CD4-positive, alpha-beta memory T cell (primary cell): ENCODE data around the gene AK8. TPM values are rescaled to one million over a fixed set of nuclear protein-coding genes. Genes with fewer than 3 reads are reported as not detected.

Source experiments
- CTCF ChIA-PET: fragments of 350-600 bp; sonication (Branson Sonifier 250); formaldehyde crosslinking; loops from one replicate; lab custom pipeline; 2021; ENCODE audit warnings: inconsistent platforms; ENCODE audit not compliant: partially characterized antibody; lab: Charles Lee
- POLR2A ChIA-PET: fragments of 350-600 bp; sonication (Branson Sonifier 250); formaldehyde crosslinking; loops from one replicate; lab custom pipeline; 2021; ENCODE audit not compliant: partially characterized antibody; lab: Charles Lee
- DNase-seq, 5 donors: peaks; one replicate each; pipeline versions ENCODE4 v3.0.0 to v3.0.0-alpha.2; 2020 to 2022; ENCODE audit warnings: mixed read lengths in 1 of 5
- H3K27ac ChIP-seq: one replicate; pipeline ENCODE4 v1.7.0; 2013; ENCODE audit warnings: low read depth, low read length
- H3K27me3 ChIP-seq: 2 replicates; pipeline ENCODE4 v1.7.0; 2013; ENCODE audit warnings: mild to moderate bottlenecking, low read length, moderate library complexity; ENCODE audit not compliant: insufficient read depth
- H3K36me3 ChIP-seq: 2 replicates; pipeline ENCODE4 v1.7.0; 2013; ENCODE audit warnings: mild to moderate bottlenecking, low read length, moderate library complexity; ENCODE audit not compliant: insufficient read depth
- H3K4me1 ChIP-seq: 2 replicates; pipeline ENCODE4 v1.7.0; 2013; ENCODE audit warnings: mild to moderate bottlenecking, low read length, moderate library complexity; ENCODE audit not compliant: insufficient read depth
- H3K4me3 ChIP-seq, 2 donors: one replicate each; pipeline ENCODE4 v1.7.0; 2013; ENCODE audit warnings: low read length in 2 of 2, mild to moderate bottlenecking in 1 of 2
- H3K9me3 ChIP-seq, 2 donors: one replicate each; pipeline ENCODE4 v1.7.0; 2013; ENCODE audit warnings: low read length in 2 of 2, control low read depth in 1 of 2; ENCODE audit not compliant: control insufficient read depth in 1 of 2
- H3K27ac Mint-ChIP-seq, 7 donors: one replicate each; pipeline ENCODE4 v1.8.0; 2020 to 2021; ENCODE audit warnings: mixed read lengths in 7 of 7, mild to moderate bottlenecking in 6 of 7, inconsistent platforms in 3 of 7, moderate library complexity in 3 of 7
- H3K27me3 Mint-ChIP-seq, 2 donors: one replicate each; pipeline ENCODE4 v1.8.0; 2020 to 2021; ENCODE audit warnings: mixed read lengths in 2 of 2
- H3K36me3 Mint-ChIP-seq, 2 donors: one replicate each; pipeline ENCODE4 v1.8.0; 2020 to 2021; ENCODE audit warnings: mixed read lengths in 2 of 2, inconsistent platforms in 1 of 2, mild to moderate bottlenecking in 1 of 2
- H3K4me1 Mint-ChIP-seq, 4 donors: one replicate each; pipeline ENCODE4 v1.8.0; 2020 to 2021; ENCODE audit warnings: mixed read lengths in 4 of 4, mild to moderate bottlenecking in 1 of 4
- H3K4me3 Mint-ChIP-seq, 8 donors: one replicate each; pipeline ENCODE4 v1.8.0; 2020 to 2021; ENCODE audit warnings: mixed read lengths in 8 of 8, mild to moderate bottlenecking in 7 of 8, moderate library complexity in 6 of 8, inconsistent platforms in 3 of 8
- H3K9me3 Mint-ChIP-seq, 8 donors: one replicate each; pipeline ENCODE4 v1.8.0; 2020 to 2021; ENCODE audit warnings: mixed read lengths in 8 of 8, mild to moderate bottlenecking in 5 of 8, inconsistent platforms in 3 of 8, moderate library complexity in 1 of 8
- intact Hi-C: fragments of 100-400 bp; cut with micrococcal nuclease; formaldehyde crosslinking; loops from one replicate; pipeline ENCODE4 v1.15.1; 2023
- polyA plus RNA-seq, 2 donors: library from polyadenylated mRNA; unstranded; fragments of 300-500 nt; fragmentation: Illumina TruSeq; gene quantifications; one replicate each; pipeline ENCODE4 v1.2.3, GENCODE V29; 2021
- total RNA-seq, 2 experiments: library from RNA; stranded (reverse); gene quantifications; one replicate each; pipeline ENCODE4 v1.2.3, GENCODE V29; 2021

AK8 gene
- total and polyA plus RNA-seq, 4 experiments from 2014 or later, result 0.28 TPM; not detected in 3

GRCh38 chr9:132887181-132888120, 9.4 kb upstream of the AK8 start:
- no peak overlapping the region for H3K4me3 ChIP-seq
- Mint-ChIP-seq H3K9me3 (no peaks in the 10 kb centered on the region), H3K27ac (no peak overlapping the region), H3K4me1 (peaks cover 0 to 9% (median 0%) of the 10 kb centered on the region in 4 donors), H3K36me3 (peaks cover 0 to 3% of the 10 kb centered on the region in 2 donors), H3K27me3 (no peaks in the 10 kb centered on the region), H3K4me3 (no peak overlapping the region)
- no peaks in the 10 kb centered on the region for H3K36me3 ChIP-seq
- no peaks in the 10 kb centered on the region for H3K4me1 ChIP-seq
- H3K9me3 ChIP-seq, result no peaks in the 10 kb centered on the region
- intact Hi-C loops, result no loop called here
- ChIA-PET POLR2A (no interaction called here), CTCF (no interaction called here)
- H3K27me3 ChIP-seq, result no peaks in the 10 kb centered on the region
- H3K27ac ChIP-seq, result no peak overlapping the region
- DNase-seq, result no peak

GRCh38 chr9:132886334-132886725, 8.2 kb upstream of the AK8 start:
- no peak overlapping the region for H3K27ac Mint-ChIP-seq
- H3K4me1 ChIP-seq, result no peaks in the 10 kb centered on the region
- H3K36me3 ChIP-seq, result no peaks in the 10 kb centered on the region
- H3K27ac ChIP-seq, result no peak overlapping the region
- POLR2A ChIA-PET, result no interaction called here
- H3K4me3 Mint-ChIP-seq, result no peak overlapping the region
- DNase-seq, result no peak
- no peaks in the 10 kb centered on the region for H3K9me3 ChIP-seq
- H3K4me1 Mint-ChIP-seq, result peaks cover 0 to 9% (median 0%) of the 10 kb centered on the region in 4 donors
- no peaks in the 10 kb centered on the region for H3K27me3 Mint-ChIP-seq
- CTCF ChIA-PET, result no interaction called here
- H3K36me3 Mint-ChIP-seq, result no peaks in the 10 kb centered on the region
- no peak overlapping the region for H3K4me3 ChIP-seq
- intact Hi-C loops, result no loop called here
- H3K9me3 Mint-ChIP-seq, result no peaks in the 10 kb centered on the region
- H3K27me3 ChIP-seq, result no peaks in the 10 kb centered on the region

GRCh38 chr9:132885720-132886333, 7.7 kb upstream of the AK8 start:
- ChIA-PET CTCF (no interaction called here), POLR2A (no interaction called here)
- Histone ChIP-seq H3K4me3 (no peak overlapping the region), H3K27ac (no peak overlapping the region), H3K27me3 (no peaks in the 10 kb centered on the region), H3K36me3 (no peaks in the 10 kb centered on the region), H3K4me1 (no peaks in the 10 kb centered on the region), H3K9me3 (no peaks in the 10 kb centered on the region)
- Mint-ChIP-seq H3K36me3 (no peaks in the 10 kb centered on the region), H3K27ac (no peak overlapping the region), H3K4me3 (no peak overlapping the region), H3K9me3 (no peaks in the 10 kb centered on the region), H3K27me3 (no peaks in the 10 kb centered on the region), H3K4me1 (peaks cover 0 to 9% (median 0%) of the 10 kb centered on the region in 4 donors)
- no peak for DNase-seq
- intact Hi-C loops, result no loop called here

GRCh38 chr9:132883349-132884294, 5.5 kb upstream of the AK8 start:
- CTCF ChIA-PET, result no interaction called here
- H3K9me3 Mint-ChIP-seq, result no peaks in the 10 kb centered on the region

GRCh38 chr9:132882616-132883015, 4.5 kb upstream of the AK8 start:
- H3K4me1 Mint-ChIP-seq, result peaks cover 5 to 8% (median 5%) of the 10 kb centered on the region in 4 donors
- H3K27ac ChIP-seq, result no peak overlapping the region
- H3K4me3 ChIP-seq, result no peak overlapping the region
- no peak overlapping the region for H3K4me3 Mint-ChIP-seq
- ChIA-PET CTCF (no interaction called here), POLR2A (no interaction called here)
- peaks cover 9% of the 10 kb centered on the region for H3K4me1 ChIP-seq
- H3K9me3 ChIP-seq, result no peaks in the 10 kb centered on the region
- DNase-seq, result no peak
- no peaks in the 10 kb centered on the region for H3K36me3 ChIP-seq
- no peaks in the 10 kb centered on the region for H3K27me3 Mint-ChIP-seq
- intact Hi-C loops, result no loop called here
- H3K27me3 ChIP-seq, result no peaks in the 10 kb centered on the region
- no peaks in the 10 kb centered on the region for H3K9me3 Mint-ChIP-seq
- H3K27ac Mint-ChIP-seq, result peak overlapping the region in 1 of 7 donors; percentile 18
- H3K36me3 Mint-ChIP-seq, result peaks cover 0 to 3% of the 10 kb centered on the region in 2 donors

More at GRCh38 chr9:132883349-132884294, 5.5 kb upstream of the AK8 start:
- Mint-ChIP-seq H3K4me1 (peaks cover 5 to 10% (median 6%) of the 10 kb centered on the region in 4 donors), H3K36me3 (peaks cover 0 to 3% of the 10 kb centered on the region in 2 donors), H3K27me3 (no peaks in the 10 kb centered on the region), H3K4me3 (no peak overlapping the region), H3K27ac (no peak overlapping the region)
- H3K36me3 ChIP-seq, result no peaks in the 10 kb centered on the region
- H3K27me3 ChIP-seq, result no peaks in the 10 kb centered on the region
- no peaks in the 10 kb centered on the region for H3K9me3 ChIP-seq
- intact Hi-C loops, result no loop called here
- DNase-seq, result no peak
- no peak overlapping the region for H3K27ac ChIP-seq
- POLR2A ChIA-PET, result no interaction called here
- peaks cover 4% of the 10 kb centered on the region for H3K4me1 ChIP-seq
- no peak overlapping the region for H3K4me3 ChIP-seq

- Histone ChIP-seq H3K4me1 (peaks cover 12% of the 10 kb centered on the region), H3K9me3 (no peaks in the 10 kb centered on the region), H3K4me3 (no peak overlapping the region), H3K27ac (no peak overlapping the region), H3K36me3 (no peaks in the 10 kb centered on the region), H3K27me3 (no peaks in the 10 kb centered on the region)
- H3K27ac Mint-ChIP-seq, result peak overlapping the region in 1 of 7 donors; percentile 3
- H3K27me3 Mint-ChIP-seq, result no peaks in the 10 kb centered on the region
- DNase-seq, result no peak
- ChIA-PET CTCF (no interaction called here), POLR2A (no interaction called here)
- H3K4me3 Mint-ChIP-seq, result peak overlapping the region in 1 of 8 donors; percentile 57
- intact Hi-C loops, result no loop called here
- H3K36me3 Mint-ChIP-seq, result peaks cover 0 to 3% of the 10 kb centered on the region in 2 donors
- H3K9me3 Mint-ChIP-seq, result no peaks in the 10 kb centered on the region
- H3K4me1 Mint-ChIP-seq, result peaks cover 5 to 12% (median 7%) of the 10 kb centered on the region in 4 donors
Observed at GRCh38 chr9:132881826-132882225, 3.7 kb upstream of the AK8 start.
